Measurements from ENCODE around the gene UPF1. TPM values are rescaled to one million over a fixed set of nuclear protein-coding genes. Genes with fewer than 3 reads are reported as not detected.
A peak's percentile ranks its signal among the peaks of the same experiment; 100 is the strongest.

Gene UPF1
- total and polyA plus RNA-seq, 2 of the 13 experiments (the other 11 are each of a cell fraction or from before 2014, with no cell fraction given): 16.9 to 41.8 TPM

DNA sequence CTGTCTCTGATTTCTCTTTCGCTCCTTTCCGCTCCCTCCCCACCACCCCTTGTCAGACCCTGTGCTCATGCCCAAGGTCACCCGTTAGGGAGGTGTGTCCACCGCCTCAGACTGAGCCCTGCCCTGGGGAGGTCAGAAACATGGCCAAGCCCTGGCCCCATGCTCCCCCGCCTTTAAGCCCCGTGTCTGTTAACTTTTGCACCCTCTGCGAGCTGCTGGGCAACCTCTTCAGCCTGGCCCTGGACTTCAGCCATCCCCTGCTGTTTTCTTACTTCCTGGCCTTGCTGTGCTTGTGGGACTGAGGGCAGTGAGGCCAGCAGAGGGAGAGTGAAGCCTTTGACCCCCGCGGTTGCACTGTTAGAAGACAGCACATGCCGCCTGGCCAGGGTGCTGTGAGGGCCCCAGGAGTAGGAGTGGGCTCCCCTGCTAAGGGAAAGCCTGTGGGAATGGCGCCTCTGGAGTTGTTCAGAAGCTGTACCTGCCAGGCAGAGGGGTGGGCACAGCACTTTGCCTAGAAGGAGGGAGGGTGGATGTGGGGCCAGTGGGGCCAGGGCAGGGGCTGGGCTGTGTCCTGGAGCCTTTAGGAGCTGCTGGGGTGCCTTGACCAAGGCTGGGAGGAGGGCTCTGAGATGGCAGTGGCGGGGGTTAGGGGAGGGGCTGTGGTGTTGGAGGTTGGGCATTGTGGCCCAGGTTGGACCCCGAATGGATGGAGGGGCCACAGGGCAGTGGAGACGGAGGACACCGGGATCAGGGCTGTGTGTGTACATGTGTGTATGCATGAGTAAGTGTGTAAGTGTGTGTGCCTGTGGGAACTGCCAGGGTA is 7.9 kb downstream of the UPF1 start (continued):
- TF ChIP-seq, protein P1, sequence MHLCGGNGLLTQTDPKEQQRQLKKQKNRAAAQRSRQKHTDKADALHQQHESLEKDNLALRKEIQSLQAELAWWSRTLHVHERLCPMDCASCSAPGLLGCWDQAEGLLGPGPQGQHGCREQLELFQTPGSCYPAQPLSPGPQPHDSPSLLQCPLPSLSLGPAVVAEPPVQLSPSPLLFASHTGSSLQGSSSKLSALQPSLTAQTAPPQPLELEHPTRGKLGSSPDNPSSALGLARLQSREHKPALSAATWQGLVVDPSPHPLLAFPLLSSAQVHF (CRISPR knock-in tag; IDR thresholded peaks at IDR 0.05): no peak
- TF ChIP-seq ZNF572 (CRISPR knock-in tag; IDR thresholded peaks at IDR 0.05) (peak; percentile 97), SYNCRIP (IDR thresholded peaks at IDR 0.05; ENCODE audit: insufficient read depth, low read depth, low read length) (no peak), DDIT3 (CRISPR knock-in tag; IDR thresholded peaks at IDR 0.05) (no peak), RXRA (CRISPR knock-in tag; IDR thresholded peaks at IDR 0.05) (peak; percentile 94), ZNF552 (CRISPR knock-in tag; IDR thresholded peaks at IDR 0.05; ENCODE audit: borderline replicate concordance) (no peak), ZNF296 (CRISPR knock-in tag; conservative IDR thresholded peaks at IDR 0.05) (peak; percentile 93), ZNF75D (CRISPR knock-in tag; IDR thresholded peaks at IDR 0.05; ENCODE audit: borderline replicate concordance) (no peak), ZNF496 (CRISPR knock-in tag; IDR thresholded peaks at IDR 0.05; ENCODE audit: insufficient replicate concordance) (no peak), KAT2B (IDR thresholded peaks at IDR 0.05; ENCODE audit: borderline replicate concordance, low read depth, low read length) (no peak), ZNF234 (CRISPR knock-in tag; conservative IDR thresholded peaks at IDR 0.05) (peak; percentile 75; the same call in 1 of the 2 replicates), SKI (IDR thresholded peaks at IDR 0.05; ENCODE audit: partially characterized antibody) (peak; percentile 72), ZNF367 (CRISPR knock-in tag; IDR thresholded peaks at IDR 0.05; ENCODE audit: borderline replicate concordance) (no peak), ZNF251 (CRISPR knock-in tag; IDR thresholded peaks at IDR 0.05) (no peak), ZNF354B (CRISPR knock-in tag; IDR thresholded peaks at IDR 0.05) (no peak), TARDBP (CRISPR knock-in tag; IDR thresholded peaks at IDR 0.05) (peak; percentile 83; the same call in 1 of the 2 replicates), ZMYM4 (CRISPR knock-in tag; IDR thresholded peaks at IDR 0.05) (peak; percentile 83), CHD4 (IDR thresholded peaks at IDR 0.05; ENCODE audit: borderline replicate concordance, low read length) (no peak), ERF (CRISPR knock-in tag; IDR thresholded peaks at IDR 0.05) (peak; percentile 92), GZF1 (CRISPR knock-in tag; IDR thresholded peaks at IDR 0.05) (peak; percentile 18; the same call in 1 of the 2 replicates), TRIM24 (CRISPR knock-in tag; IDR thresholded peaks at IDR 0.05) (no peak)
- TF ChIP-seq, protein P2, sequence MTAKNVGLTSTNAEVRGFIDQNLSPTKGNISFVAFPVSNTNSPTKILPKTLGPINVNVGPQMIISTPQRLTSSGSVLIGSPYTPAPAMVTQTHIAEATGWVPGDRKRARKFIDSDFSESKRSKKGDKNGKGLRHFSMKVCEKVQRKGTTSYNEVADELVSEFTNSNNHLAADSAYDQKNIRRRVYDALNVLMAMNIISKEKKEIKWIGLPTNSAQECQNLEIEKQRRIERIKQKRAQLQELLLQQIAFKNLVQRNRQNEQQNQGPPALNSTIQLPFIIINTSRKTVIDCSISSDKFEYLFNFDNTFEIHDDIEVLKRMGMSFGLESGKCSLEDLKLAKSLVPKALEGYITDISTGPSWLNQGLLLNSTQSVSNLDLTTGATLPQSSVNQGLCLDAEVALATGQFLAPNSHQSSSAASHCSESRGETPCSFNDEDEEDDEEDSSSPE (CRISPR knock-in tag; IDR thresholded peaks at IDR 0.05): peak; percentile 51
- TF ChIP-seq, protein P3, sequence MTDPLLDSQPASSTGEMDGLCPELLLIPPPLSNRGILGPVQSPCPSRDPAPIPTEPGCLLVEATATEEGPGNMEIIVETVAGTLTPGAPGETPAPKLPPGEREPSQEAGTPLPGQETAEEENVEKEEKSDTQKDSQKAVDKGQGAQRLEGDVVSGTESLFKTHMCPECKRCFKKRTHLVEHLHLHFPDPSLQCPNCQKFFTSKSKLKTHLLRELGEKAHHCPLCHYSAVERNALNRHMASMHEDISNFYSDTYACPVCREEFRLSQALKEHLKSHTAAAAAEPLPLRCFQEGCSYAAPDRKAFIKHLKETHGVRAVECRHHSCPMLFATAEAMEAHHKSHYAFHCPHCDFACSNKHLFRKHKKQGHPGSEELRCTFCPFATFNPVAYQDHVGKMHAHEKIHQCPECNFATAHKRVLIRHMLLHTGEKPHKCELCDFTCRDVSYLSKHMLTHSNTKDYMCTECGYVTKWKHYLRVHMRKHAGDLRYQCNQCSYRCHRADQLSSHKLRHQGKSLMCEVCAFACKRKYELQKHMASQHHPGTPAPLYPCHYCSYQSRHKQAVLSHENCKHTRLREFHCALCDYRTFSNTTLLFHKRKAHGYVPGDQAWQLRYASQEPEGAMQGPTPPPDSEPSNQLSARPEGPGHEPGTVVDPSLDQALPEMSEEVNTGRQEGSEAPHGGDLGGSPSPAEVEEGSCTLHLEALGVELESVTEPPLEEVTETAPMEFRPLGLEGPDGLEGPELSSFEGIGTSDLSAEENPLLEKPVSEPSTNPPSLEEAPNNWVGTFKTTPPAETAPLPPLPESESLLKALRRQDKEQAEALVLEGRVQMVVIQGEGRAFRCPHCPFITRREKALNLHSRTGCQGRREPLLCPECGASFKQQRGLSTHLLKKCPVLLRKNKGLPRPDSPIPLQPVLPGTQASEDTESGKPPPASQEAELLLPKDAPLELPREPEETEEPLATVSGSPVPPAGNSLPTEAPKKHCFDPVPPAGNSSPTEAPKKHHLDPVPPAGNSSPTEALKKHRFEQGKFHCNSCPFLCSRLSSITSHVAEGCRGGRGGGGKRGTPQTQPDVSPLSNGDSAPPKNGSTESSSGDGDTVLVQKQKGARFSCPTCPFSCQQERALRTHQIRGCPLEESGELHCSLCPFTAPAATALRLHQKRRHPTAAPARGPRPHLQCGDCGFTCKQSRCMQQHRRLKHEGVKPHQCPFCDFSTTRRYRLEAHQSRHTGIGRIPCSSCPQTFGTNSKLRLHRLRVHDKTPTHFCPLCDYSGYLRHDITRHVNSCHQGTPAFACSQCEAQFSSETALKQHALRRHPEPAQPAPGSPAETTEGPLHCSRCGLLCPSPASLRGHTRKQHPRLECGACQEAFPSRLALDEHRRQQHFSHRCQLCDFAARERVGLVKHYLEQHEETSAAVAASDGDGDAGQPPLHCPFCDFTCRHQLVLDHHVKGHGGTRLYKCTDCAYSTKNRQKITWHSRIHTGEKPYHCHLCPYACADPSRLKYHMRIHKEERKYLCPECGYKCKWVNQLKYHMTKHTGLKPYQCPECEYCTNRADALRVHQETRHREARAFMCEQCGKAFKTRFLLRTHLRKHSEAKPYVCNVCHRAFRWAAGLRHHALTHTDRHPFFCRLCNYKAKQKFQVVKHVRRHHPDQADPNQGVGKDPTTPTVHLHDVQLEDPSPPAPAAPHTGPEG (CRISPR knock-in tag; IDR thresholded peaks at IDR 0.05): peak; percentile 41; the same call in 1 of the 2 replicates

Data from HepG2 (cell line).